H1 (cell line): ENCODE measurements around the gene TENT4A.

ENCODE experiments used
- CTCF ChIP-seq, 3 experiments: IDR thresholded peaks; 1 replicate in 2 of 3; 2 replicates in 1 of 3; pipeline versions ENCODE4 v1.5.1 to v1.6.1; 2011; ENCODE audit warnings: low read length in 3 of 3, mild to moderate bottlenecking in 3 of 3, inconsistent platforms in 2 of 3, low read depth in 1 of 3, moderate library complexity in 1 of 3; ENCODE audit not compliant: insufficient read depth in 1 of 3; ENCODE audit errors: control extremely low read depth in 1 of 3
- EGR1 ChIP-seq: IDR thresholded peaks from 2 replicates; pipeline ENCODE4 v1.6.1; 2011; ENCODE audit warnings: low read depth, low read length, borderline replicate concordance
- EP300 ChIP-seq, 2 experiments: IDR thresholded peaks; 1 replicate in 1 of 2; 2 replicates in 1 of 2; pipeline ENCODE4 v1.6.1; 2011 to 2012; ENCODE audit warnings: low read depth in 2 of 2, low read length in 2 of 2, mild to moderate bottlenecking in 2 of 2, borderline replicate concordance in 1 of 2, inconsistent platforms in 1 of 2, moderate library complexity in 1 of 2
- JUN ChIP-seq: IDR thresholded peaks from 2 replicates; pipeline ENCODE4 v1.6.1; 2011; ENCODE audit warnings: low read depth, mild to moderate bottlenecking, improper control_type of control experiment, low read length
- NRF1 ChIP-seq: IDR thresholded peaks from 2 replicates; pipeline ENCODE4 v1.6.1; 2011; ENCODE audit warnings: mild to moderate bottlenecking, low read depth, low read length, improper control_type of control experiment
- POLR2A ChIP-seq, 2 experiments: IDR thresholded peaks; 1 replicate in 1 of 2; 2 replicates in 1 of 2; pipeline ENCODE4 v1.6.1; 2011; ENCODE audit warnings: low read depth in 2 of 2, low read length in 2 of 2, mild to moderate bottlenecking in 2 of 2; ENCODE audit errors: control extremely low read depth in 1 of 2
- POU5F1 ChIP-seq: IDR thresholded peaks from 2 replicates; pipeline ENCODE4 v1.6.1; 2011; ENCODE audit warnings: low read depth, mild to moderate bottlenecking, low read length, moderate library complexity
- RFX5 ChIP-seq: IDR thresholded peaks from 2 replicates; pipeline ENCODE4 v1.6.1; 2011; ENCODE audit warnings: low read depth, low read length, improper control_type of control experiment, borderline replicate concordance
- TAF1 ChIP-seq: IDR thresholded peaks from 2 replicates; pipeline ENCODE4 v1.6.1; 2011; ENCODE audit warnings: mild to moderate bottlenecking, low read depth, low read length
- YY1 ChIP-seq: IDR thresholded peaks from 2 replicates; pipeline ENCODE4 v1.6.1; 2011; ENCODE audit warnings: low read depth, mild to moderate bottlenecking, low read length
- ZNF274 ChIP-seq: IDR thresholded peaks from 2 replicates; pipeline ENCODE4 v1.7.0; 2012; ENCODE audit warnings: low read length, borderline replicate concordance; ENCODE audit errors: extremely low read depth

DNA sequence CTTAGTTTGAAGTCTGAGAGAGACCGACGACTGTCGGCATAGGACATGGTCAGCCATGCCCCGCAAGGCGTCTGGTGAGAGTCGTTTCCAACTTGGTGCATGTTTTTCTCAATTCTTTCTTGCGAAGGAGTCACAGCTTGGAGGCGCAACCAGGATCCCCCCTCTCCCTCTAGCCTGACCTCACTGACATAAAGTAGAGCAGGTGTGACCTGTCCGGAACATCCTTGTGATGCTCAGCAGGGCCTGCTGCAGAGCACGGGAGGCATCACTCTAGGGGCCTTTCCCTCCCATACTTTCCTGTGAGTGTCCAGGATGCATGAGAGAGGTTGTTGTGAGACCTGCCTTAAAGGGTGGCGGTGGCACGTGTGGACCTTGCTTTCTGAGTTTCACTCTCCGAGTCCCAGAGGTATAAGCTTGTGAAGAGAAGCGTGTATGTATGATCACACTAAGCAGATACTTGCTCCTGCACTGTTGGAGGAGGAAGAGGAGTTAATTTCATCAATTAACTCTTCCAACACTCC lies 5.0 kb downstream of the TENT4A start:
- TF ChIP-seq POU5F1 (no peak), JUN (no peak), POLR2A (IDR thresholded peaks at IDR 0.05; ENCODE audit: control extremely low read depth in 1 of 2, low read depth in 2 of 2, low read length in 2 of 2) (no peak), CTCF (IDR thresholded peaks at IDR 0.05; ENCODE audit: control extremely low read depth in 1 of 3, insufficient read depth in 1 of 3, low read depth in 1 of 3, low read length in 3 of 3) (no peak), TAF1 (no peak), RFX5 (no peak), YY1 (no peak), EP300 (IDR thresholded peaks at IDR 0.05; ENCODE audit: borderline replicate concordance in 1 of 2, low read depth in 2 of 2, low read length in 2 of 2) (no peak), EGR1 (no peak), ZNF274 (no peak), NRF1 (no peak)
